BJ (cell line): ENCODE results near the gene PGAP2. TPM values are rescaled to one million over a fixed set of nuclear protein-coding genes. Genes with fewer than 3 reads are reported as not detected.
"Not testable (repeated sequence)": the region's sequence is repeated elsewhere in the genome, so short reads cannot be mapped to it uniquely, and the experiment has no call there.

ENCODE experiments used
- CTCF ChIA-PET: fragments of 350-600 bp; formaldehyde crosslinking; extraction: SDS; loops from one replicate; lab custom pipeline; 2021; ENCODE audit warnings: antibody characterized with exemption, inconsistent platforms; lab: Yijun Ruan, JAX
- POLR2A ChIA-PET: fragments of 300-600 bp; sonication (Branson Sonifier 250); formaldehyde crosslinking; extraction: SDS; loops from one replicate; lab custom pipeline; 2021; ENCODE audit warnings: antibody characterized with exemption; lab: Charles Lee
- DNase-seq: peaks from one replicate; pipeline ENCODE4 v3.0.0-alpha.2; 2011; ENCODE audit warnings: low read depth
- H3K27me3 ChIP-seq: 2 replicates; pipeline ENCODE4 v1.6.0; 2011; ENCODE audit warnings: low read length; ENCODE audit not compliant: control insufficient read depth, insufficient read depth
- H3K36me3 ChIP-seq: 2 replicates; pipeline ENCODE4 v1.5.1; 2011; ENCODE audit warnings: low read length; ENCODE audit not compliant: control insufficient read depth, insufficient read depth
- H3K4me3 ChIP-seq: 2 replicates; pipeline ENCODE4 v1.5.1; 2011; ENCODE audit warnings: low read depth, mild to moderate bottlenecking, control low read depth, low read length
- CTCF ChIP-seq: IDR thresholded peaks from 2 replicates; pipeline ENCODE4 v1.5.1; 2011; ENCODE audit warnings: low read depth, mild to moderate bottlenecking, control low read depth, inconsistent platforms, low read length, moderate library complexity; ENCODE audit not compliant: insufficient read depth
- polyA plus RNA-seq: library from polyadenylated mRNA; depleted of rRNA; stranded (reverse); fragments of >200 nt; gene quantifications from 2 replicates; pipeline ENCODE4 v1.2.3, GENCODE V29; 2011

Gene PGAP2
- polyA plus RNA-seq, 1 experiment, result 34.9 TPM

GRCh38 chr11:3810951-3811350, 2.6 kb downstream of the PGAP2 start:
- Histone ChIP-seq H3K36me3 (no peaks in the 10 kb centered on the region), H3K4me3 (no peak overlapping the region), H3K27me3 (no peaks in the 10 kb centered on the region)
- POLR2A ChIA-PET, result no interaction called here
- CTCF ChIA-PET, result interaction anchor here (0.7 to 4.0 kb wide), 6 partner anchors 9 to 201 kb away, joined by 3 to 24 read pairs (median 4); partner anchors contain the start of gene NUP98
- no peak for TF ChIP-seq CTCF
- no peak for DNase-seq

- H3K27me3 ChIP-seq, H3K36me3 ChIP-seq, DNase-seq, POLR2A ChIA-PET, H3K4me3 ChIP-seq: not testable (repeated sequence)
- CTCF ChIA-PET, result interaction anchor here (0.7 kb wide), 1 partner anchor 212 kb away, joined by 3 read pairs; no protein-coding TSS in a partner anchor
Observed at GRCh38 chr11:3814832-3815231, 6.5 kb downstream of the PGAP2 start.

- no peaks in the 10 kb centered on the region for H3K27me3 ChIP-seq
- no peak overlapping the region for H3K4me3 ChIP-seq
- no peak for DNase-seq
- CTCF ChIA-PET, result no interaction called here
- H3K36me3 ChIP-seq, result no peaks in the 10 kb centered on the region
- TF ChIP-seq CTCF, result no peak
- POLR2A ChIA-PET, result no interaction called here
Observed at GRCh38 chr11:3815845-3816244, 7.5 kb downstream of the PGAP2 start.

GRCh38 chr11:3816673-3817072, 8.3 kb downstream of the PGAP2 start:
- no peak for TF ChIP-seq CTCF
- no peaks in the 10 kb centered on the region for H3K27me3 ChIP-seq
- no peak overlapping the region for H3K4me3 ChIP-seq
- no peak for DNase-seq
- POLR2A ChIA-PET, result no interaction called here
- CTCF ChIA-PET, result interaction anchor here (1.1 kb wide), 1 partner anchor 15 kb away, joined by 3 read pairs; no protein-coding TSS in a partner anchor
- no peaks in the 10 kb centered on the region for H3K36me3 ChIP-seq

- CTCF ChIA-PET, result interaction anchor here (0.6 to 4.3 kb wide), 3 partner anchors 9 to 14 kb away, joined by 3 to 30 read pairs (median 3); partner anchors contain the start of gene PGAP2
Observed at GRCh38 chr11:3817181-3817800, 8.9 kb downstream of the PGAP2 start.

More at GRCh38 chr11:3817181-3817800, 8.9 kb downstream of the PGAP2 start:
- POLR2A ChIA-PET, result no interaction called here
- DNase-seq, result no peak
- Histone ChIP-seq H3K4me3 (no peak overlapping the region), H3K36me3 (no peaks in the 10 kb centered on the region), H3K27me3 (no peaks in the 10 kb centered on the region)
- TF ChIP-seq CTCF, result no peak
